IMR-90 (cell line): ENCODE measurements around the gene DLL4. TPM values are rescaled to one million over a fixed set of nuclear protein-coding genes. Genes with fewer than 3 reads are reported as not detected.
A peak's percentile ranks its signal among the peaks of the same experiment; 100 is the strongest.

Source experiments
- ATAC-seq: fragments of 200-7000 bp; cut with Tn5 transposase; 2 replicates; pipeline ENCODE4 v1.9.1; 2020; ENCODE audit warnings: low read depth, mild to moderate bottlenecking, moderate library complexity
- BruUV-seq: library from RNA; stranded (reverse); fragments of 400-500 nt; replicated peaks from 2 replicates; lab custom pipeline; 2021; lab: Mats Ljungman, UMichigan
- CTCF ChIA-PET: fragments of 300-600 bp; formaldehyde crosslinking; extraction: SDS; loops from one replicate; lab custom pipeline; 2021; ENCODE audit warnings: antibody characterized with exemption; lab: Yijun Ruan, JAX
- POLR2A ChIA-PET: fragments of 300-600 bp; sonication (Branson Sonifier 250); formaldehyde crosslinking; loops from one replicate; lab custom pipeline; 2022; ENCODE audit warnings: antibody characterized with exemption; ENCODE audit not compliant: unreplicated experiment; lab: Charles Lee
- DNase-seq: peaks from one replicate; pipeline ENCODE4 v3.0.0; 2013
- H2AFZ ChIP-seq: replicated peaks from 2 replicates; pipeline ENCODE3; 2013; ENCODE audit warnings: low read length, mild to moderate bottlenecking; ENCODE audit not compliant: poor library complexity
- H2AK5ac ChIP-seq: 2 replicates; pipeline ENCODE4 v1.6.1; 2013; ENCODE audit warnings: low read depth, low read length, inconsistent platforms
- H2AK9ac ChIP-seq: replicated peaks from 2 replicates; pipeline ENCODE3; 2013; ENCODE audit warnings: mild to moderate bottlenecking, low read depth, low read length, moderate library complexity; ENCODE audit not compliant: poor library complexity
- H2BK120ac ChIP-seq: 2 replicates; pipeline ENCODE4 v1.6.1; 2013; ENCODE audit warnings: low read depth, low read length, inconsistent platforms
- H2BK15ac ChIP-seq: 3 replicates; pipeline ENCODE4 v1.6.1; 2013; ENCODE audit warnings: low read depth, low read length, inconsistent platforms
- H2BK20ac ChIP-seq: 2 replicates; pipeline ENCODE4 v1.6.1; 2013; ENCODE audit warnings: low read depth, mild to moderate bottlenecking, inconsistent platforms, low read length, moderate library complexity
- H2BK5ac ChIP-seq: 2 replicates; pipeline ENCODE4 v1.6.1; 2013; ENCODE audit warnings: mild to moderate bottlenecking, low read depth, low read length, inconsistent platforms; ENCODE audit not compliant: poor library complexity, severe bottlenecking
- H3K14ac ChIP-seq: replicated peaks from 2 replicates; pipeline ENCODE4 v1.6.1; 2013; ENCODE audit warnings: low read depth, low read length, inconsistent platforms
- H3K18ac ChIP-seq: 2 replicates; pipeline ENCODE4 v1.6.1; 2013; ENCODE audit warnings: low read depth, low read length, control low read depth
- H3K23ac ChIP-seq: 2 replicates; pipeline ENCODE4 v1.6.1; 2013; ENCODE audit warnings: low read depth, low read length, inconsistent platforms
- H3K27ac ChIP-seq: 2 replicates; pipeline ENCODE4 v1.5.1; 2013; ENCODE audit warnings: mild to moderate bottlenecking, control low read depth, low read length; ENCODE audit not compliant: insufficient read depth
- H3K27me3 ChIP-seq: 2 replicates; pipeline ENCODE4 v1.6.1; 2013; ENCODE audit warnings: low read length; ENCODE audit not compliant: control insufficient read depth, insufficient read depth
- H3K36me3 ChIP-seq: 2 replicates; pipeline ENCODE4 v1.6.1; 2013; ENCODE audit warnings: low read length, mixed read lengths; ENCODE audit not compliant: control insufficient read depth, insufficient read depth
- H3K4ac ChIP-seq: 2 replicates; pipeline ENCODE4 v1.6.1; 2013; ENCODE audit warnings: low read depth, low read length, inconsistent platforms
- H3K4me1 ChIP-seq: 2 replicates; pipeline ENCODE4 v1.6.1; 2013; ENCODE audit warnings: low read length, mixed read lengths; ENCODE audit not compliant: control insufficient read depth, insufficient read depth
- H3K4me2 ChIP-seq: 2 replicates; pipeline ENCODE4 v1.6.1; 2013; ENCODE audit warnings: low read depth, mild to moderate bottlenecking, control low read depth, low read length, moderate library complexity
- H3K4me3 ChIP-seq: 2 replicates; pipeline ENCODE4 v1.5.1; 2013; ENCODE audit warnings: low read depth, mild to moderate bottlenecking, control low read depth, low read length, moderate library complexity; ENCODE audit not compliant: insufficient read depth
- H3K56ac ChIP-seq: 2 replicates; pipeline ENCODE4 v1.6.1; 2013; ENCODE audit warnings: low read length, inconsistent platforms; ENCODE audit not compliant: insufficient read depth; ENCODE audit errors: extremely low read depth
- H3K79me1 ChIP-seq, 2 experiments: 2 replicates each; pipeline ENCODE4 v1.6.1; 2013; ENCODE audit warnings: low read length in 2 of 2, inconsistent platforms in 1 of 2, low read depth in 1 of 2
- H3K9ac ChIP-seq: 2 replicates; pipeline ENCODE4 v1.6.1; 2013; ENCODE audit warnings: low read depth, low read length, control low read depth
- H3K9me1 ChIP-seq: 2 replicates; pipeline ENCODE4 v1.6.1; 2013; ENCODE audit warnings: low read length, inconsistent platforms; ENCODE audit not compliant: insufficient read depth
- H3K9me3 ChIP-seq: 2 replicates; pipeline ENCODE4 v1.6.1; 2013; ENCODE audit warnings: low read length; ENCODE audit not compliant: control insufficient read depth, insufficient read depth
- H4K20me1 ChIP-seq: 2 replicates; pipeline ENCODE4 v1.6.1; 2013; ENCODE audit warnings: low read length, inconsistent platforms; ENCODE audit not compliant: insufficient read depth
- H4K5ac ChIP-seq: 2 replicates; pipeline ENCODE4 v1.6.1; 2013; ENCODE audit warnings: mild to moderate bottlenecking, low read depth, low read length, control low read depth
- H4K8ac ChIP-seq, 2 experiments: 2 replicates each; pipeline ENCODE4 v1.6.1; 2013; ENCODE audit warnings: low read depth in 2 of 2, low read length in 2 of 2, control low read depth in 1 of 2, inconsistent platforms in 1 of 2
- H4K91ac ChIP-seq: 2 replicates; pipeline ENCODE4 v1.6.1; 2013; ENCODE audit warnings: low read depth, low read length, inconsistent platforms; ENCODE audit not compliant: insufficient read depth
- CEBPB ChIP-seq: IDR thresholded peaks from 2 replicates; pipeline ENCODE4 v1.6.1; 2012; ENCODE audit warnings: low read depth, low read length, improper control_type of control experiment
- CHD1 ChIP-seq: IDR thresholded peaks from 2 replicates; pipeline ENCODE4 v1.6.1; 2012; ENCODE audit warnings: low read depth, low read length, improper control_type of control experiment
- FOS ChIP-seq: fragments of 150-350 bp; IDR thresholded peaks from 2 replicates; pipeline ENCODE4 v1.6.1; 2016; ENCODE audit warnings: low read depth, low read length
- MAFK ChIP-seq: IDR thresholded peaks from 2 replicates; pipeline ENCODE4 v1.6.1; 2012; ENCODE audit warnings: low read depth, low read length, improper control_type of control experiment
- MAZ ChIP-seq: IDR thresholded peaks from 2 replicates; pipeline ENCODE4 v1.6.1; 2012; ENCODE audit warnings: low read depth, mild to moderate bottlenecking, low read length, improper control_type of control experiment, moderate library complexity, borderline replicate concordance
- MXI1 ChIP-seq: IDR thresholded peaks from 2 replicates; pipeline ENCODE4 v1.6.1; 2012; ENCODE audit warnings: low read depth, mild to moderate bottlenecking, low read length, moderate library complexity, borderline replicate concordance
- NFE2L2 ChIP-seq: fragments of 150-350 bp; IDR thresholded peaks from 2 replicates; pipeline ENCODE4 v1.6.1; 2016; ENCODE audit warnings: low read depth, mild to moderate bottlenecking, low read length
- POLR2A ChIP-seq: IDR thresholded peaks from 2 replicates; pipeline ENCODE4 v1.6.1; 2012; ENCODE audit warnings: mild to moderate bottlenecking, low read depth, low read length
- RAD21 ChIP-seq: IDR thresholded peaks from 2 replicates; pipeline ENCODE4 v1.6.1; 2012; ENCODE audit warnings: low read length, improper control_type of control experiment
- RCOR1 ChIP-seq: IDR thresholded peaks from 2 replicates; pipeline ENCODE4 v1.6.1; 2012; ENCODE audit warnings: mild to moderate bottlenecking, low read length, improper control_type of control experiment; ENCODE audit not compliant: insufficient replicate concordance
- SMC3 ChIP-seq: fragments of 150-350 bp; IDR thresholded peaks from 2 replicates; pipeline ENCODE4 v1.6.1; 2016; ENCODE audit warnings: low read depth, mild to moderate bottlenecking, antibody characterized with exemption, low read length, moderate library complexity
- WGBS, 2 experiments: methylation state at CpG; one replicate each; pipeline versions ENCODE4 v1.1.5 to v1.1.7; 2013; ENCODE audit warnings: missing lambda C conversion rate in 2 of 2; ENCODE audit not compliant: insufficient read length in 1 of 2; ENCODE audit errors: extremely low coverage in 2 of 2; 5-methylcytosine and 5-hydroxymethylcytosine counted together
- dilution Hi-C: fragments of 300-500 bp; cut with HindIII; formaldehyde crosslinking; loops from one replicate; pipeline ENCODE4 v1.14.3; 2018; ENCODE audit warnings: low sequenced_read_pairs; ENCODE audit not compliant: unreplicated experiment
- in situ Hi-C: fragments of 300-500 bp; cut with MboI; formaldehyde crosslinking; loops from 3 replicates; pipeline ENCODE4 v1.14.3; 2019; ENCODE audit warnings: low sequenced_read_pairs, inconsistent platforms, mixed read lengths
- intact Hi-C: fragments of 100-400 bp; cut with micrococcal nuclease; formaldehyde crosslinking; loops from 2 replicates; pipeline ENCODE4 v1.10.0; 2022
- polyA plus RNA-seq, 3 experiments: library from polyadenylated mRNA; depleted of rRNA; stranded (reverse); fragments of >200 nt; gene quantifications; 2 replicates each; pipeline ENCODE4 v1.2.3, GENCODE V29; 2012; ENCODE audit warnings: low replicate concordance in 1 of 3
- total RNA-seq: library from RNA; depleted of rRNA; stranded (reverse); fragments of >200 nt; gene quantifications from 2 replicates; pipeline ENCODE4 v1.2.3, GENCODE V29; 2012
- TF ChIP-seq, protein P1 (sequence below): fragments of 150-350 bp; IDR thresholded peaks from 2 replicates; pipeline ENCODE4 v1.6.1; 2016; ENCODE audit warnings: low read depth, mild to moderate bottlenecking, low read length, moderate library complexity, borderline replicate concordance
- TF ChIP-seq, protein P2 (sequence below): conservative IDR thresholded peaks from 2 replicates; pipeline ENCODE4 v1.5.1; 2012; ENCODE audit warnings: mild to moderate bottlenecking, low read depth, low read length, improper control_type of control experiment

Gene DLL4
- total and polyA plus RNA-seq, 2 of the 4 experiments (the other 2 are of a cell fraction), result 1.8 to 3.4 TPM

DNA sequence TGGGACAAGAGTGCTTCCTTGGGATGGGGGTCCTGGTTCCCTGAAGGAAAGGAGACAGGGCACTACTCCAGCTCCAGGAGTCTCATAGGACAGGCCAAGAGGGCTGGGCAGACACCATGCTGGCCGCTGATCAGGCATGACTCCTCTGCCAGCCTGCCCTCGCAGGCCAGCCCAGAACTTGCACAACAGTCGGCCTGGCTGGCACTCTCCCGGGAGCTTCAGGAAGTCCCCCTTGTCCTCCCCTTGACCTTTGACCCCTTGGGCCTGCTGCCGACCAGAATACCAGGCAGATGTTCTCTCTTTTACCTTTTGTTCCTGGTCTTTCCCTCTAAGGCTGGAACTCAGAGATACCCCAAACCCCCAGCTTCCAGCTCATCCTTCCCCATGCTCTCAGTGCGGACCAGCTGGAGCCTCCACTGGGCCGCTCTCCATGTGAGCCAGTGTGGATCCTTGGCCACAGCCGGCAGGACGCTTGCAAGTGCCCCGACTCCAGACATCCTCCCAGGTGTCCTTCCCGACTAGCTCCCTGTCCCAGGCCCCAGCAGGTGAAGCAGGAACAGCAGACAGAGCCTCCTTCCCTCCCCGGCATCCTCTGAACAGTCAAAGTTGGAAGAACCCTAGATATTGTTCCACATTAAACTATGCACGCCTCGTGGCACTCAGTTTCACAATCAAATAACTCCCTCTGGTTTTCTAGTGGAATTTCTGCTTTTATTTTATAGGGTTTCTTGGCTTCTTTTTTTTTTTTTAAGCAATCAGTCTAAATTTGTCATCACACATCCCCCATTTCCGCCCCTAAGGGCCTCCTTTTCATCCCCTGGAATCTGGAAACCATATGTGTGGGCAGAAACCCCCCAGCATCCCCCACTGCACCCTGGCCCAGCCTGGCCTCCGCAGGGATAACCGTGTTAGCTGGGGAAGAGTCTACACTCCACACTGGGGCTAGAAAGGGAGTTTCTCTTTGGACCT is 19.2 kb upstream of the DLL4 start:
- Histone ChIP-seq H3K79me1 (peaks cover 0 to 14% of the 10 kb centered on the region in 2 experiments; a peak in 2 of 4 replicates), H2BK120ac (no peak overlapping the region), H4K8ac (peak overlapping the region in 1 of 2 experiments; percentile 27; a peak in 1 of 4 replicates), H4K91ac (no peak overlapping the region), H3K4me2 (no peak overlapping the region), H2AK5ac (no peak overlapping the region), H3K14ac (no peak overlapping the region), H2BK15ac (no peak overlapping the region), H4K5ac (no peak overlapping the region), H3K23ac (no peak overlapping the region; the same call in 1 of the 2 replicates), H3K9me3 (no peaks in the 10 kb centered on the region), H3K9ac (no peak overlapping the region), H3K27ac (no peak overlapping the region), H3K18ac (no peak overlapping the region), H2BK5ac (no peak overlapping the region), H3K56ac (no peak overlapping the region), H3K9me1 (peaks cover 10% of the 10 kb centered on the region), H3K4me1 (peaks cover 18% of the 10 kb centered on the region), H4K20me1 (peaks cover 5% of the 10 kb centered on the region), H3K27me3 (no peaks in the 10 kb centered on the region), H2AFZ (no peak overlapping the region), H3K4ac (peak overlapping the region; percentile 44; the same call in 1 of the 2 replicates), H2AK9ac (no peak overlapping the region), H3K36me3 (peaks cover under 1% of the 10 kb centered on the region; the same call in 1 of the 2 replicates), H2BK20ac (no peak overlapping the region), H3K4me3 (no peak overlapping the region)
- in situ Hi-C loops, result loop anchor here (10.0 kb wide), 1 partner anchor 115 kb away; no protein-coding TSS in a partner anchor
- no TSS peak for BruUV-seq
- WGBS, 2 experiments, result 73% methylated on average over 8 of the region's 17 CpGs; no CpG with 5 or more reads in 1 of the 2 experiments
- DNase-seq (no peak), ATAC-seq (no peak)
- intact Hi-C loops, result loop anchor here (10.0 kb wide), 1 partner anchor 205 kb away; the partner anchor contains the start of gene INO80
- POLR2A ChIA-PET, result no interaction called here
- CTCF ChIA-PET, result interaction anchor here (0.5 to 0.9 kb wide), 3 partner anchors 18 to 231 kb away, joined by 3 to 4 read pairs (median 3); no protein-coding TSS in a partner anchor
- dilution Hi-C loops, result no loop called here
- no peak for TF ChIP-seq RAD21
- no peak for TF ChIP-seq MAFK
- TF ChIP-seq FOS, result no peak
- TF ChIP-seq MXI1, result no peak
- no peak for TF ChIP-seq CHD1
- TF ChIP-seq, protein P1, sequence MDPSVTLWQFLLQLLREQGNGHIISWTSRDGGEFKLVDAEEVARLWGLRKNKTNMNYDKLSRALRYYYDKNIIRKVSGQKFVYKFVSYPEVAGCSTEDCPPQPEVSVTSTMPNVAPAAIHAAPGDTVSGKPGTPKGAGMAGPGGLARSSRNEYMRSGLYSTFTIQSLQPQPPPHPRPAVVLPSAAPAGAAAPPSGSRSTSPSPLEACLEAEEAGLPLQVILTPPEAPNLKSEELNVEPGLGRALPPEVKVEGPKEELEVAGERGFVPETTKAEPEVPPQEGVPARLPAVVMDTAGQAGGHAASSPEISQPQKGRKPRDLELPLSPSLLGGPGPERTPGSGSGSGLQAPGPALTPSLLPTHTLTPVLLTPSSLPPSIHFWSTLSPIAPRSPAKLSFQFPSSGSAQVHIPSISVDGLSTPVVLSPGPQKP, result no peak
- no peak for TF ChIP-seq CEBPB
- TF ChIP-seq NFE2L2, result no peak
- TF ChIP-seq POLR2A, result no peak
- TF ChIP-seq SMC3, result no peak
- TF ChIP-seq, protein P2, sequence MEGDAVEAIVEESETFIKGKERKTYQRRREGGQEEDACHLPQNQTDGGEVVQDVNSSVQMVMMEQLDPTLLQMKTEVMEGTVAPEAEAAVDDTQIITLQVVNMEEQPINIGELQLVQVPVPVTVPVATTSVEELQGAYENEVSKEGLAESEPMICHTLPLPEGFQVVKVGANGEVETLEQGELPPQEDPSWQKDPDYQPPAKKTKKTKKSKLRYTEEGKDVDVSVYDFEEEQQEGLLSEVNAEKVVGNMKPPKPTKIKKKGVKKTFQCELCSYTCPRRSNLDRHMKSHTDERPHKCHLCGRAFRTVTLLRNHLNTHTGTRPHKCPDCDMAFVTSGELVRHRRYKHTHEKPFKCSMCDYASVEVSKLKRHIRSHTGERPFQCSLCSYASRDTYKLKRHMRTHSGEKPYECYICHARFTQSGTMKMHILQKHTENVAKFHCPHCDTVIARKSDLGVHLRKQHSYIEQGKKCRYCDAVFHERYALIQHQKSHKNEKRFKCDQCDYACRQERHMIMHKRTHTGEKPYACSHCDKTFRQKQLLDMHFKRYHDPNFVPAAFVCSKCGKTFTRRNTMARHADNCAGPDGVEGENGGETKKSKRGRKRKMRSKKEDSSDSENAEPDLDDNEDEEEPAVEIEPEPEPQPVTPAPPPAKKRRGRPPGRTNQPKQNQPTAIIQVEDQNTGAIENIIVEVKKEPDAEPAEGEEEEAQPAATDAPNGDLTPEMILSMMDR, result no peak
- TF ChIP-seq MAZ, result no peak
- no peak for TF ChIP-seq RCOR1
